Stimulated activated CD4-positive, alpha-beta T cell treated with anti-CD3 and anti-CD28 coated beads, Interleukin-1b, Interleukin-23, amount 100 ng/mL, for 24 hours (primary cell): ENCODE measurements around the gene EYS.
"Not testable (repeated sequence)": the region's sequence is repeated elsewhere in the genome, so short reads cannot be mapped to it uniquely, and the experiment has no call there.

ENCODE experiments used
- DNase-seq, 4 experiments: peaks; one replicate each; pipeline ENCODE4 v3.0.0-alpha.2; 2020; ENCODE audit warnings: low read depth in 4 of 4, low spot score in 1 of 4

The EYS gene

DNA sequence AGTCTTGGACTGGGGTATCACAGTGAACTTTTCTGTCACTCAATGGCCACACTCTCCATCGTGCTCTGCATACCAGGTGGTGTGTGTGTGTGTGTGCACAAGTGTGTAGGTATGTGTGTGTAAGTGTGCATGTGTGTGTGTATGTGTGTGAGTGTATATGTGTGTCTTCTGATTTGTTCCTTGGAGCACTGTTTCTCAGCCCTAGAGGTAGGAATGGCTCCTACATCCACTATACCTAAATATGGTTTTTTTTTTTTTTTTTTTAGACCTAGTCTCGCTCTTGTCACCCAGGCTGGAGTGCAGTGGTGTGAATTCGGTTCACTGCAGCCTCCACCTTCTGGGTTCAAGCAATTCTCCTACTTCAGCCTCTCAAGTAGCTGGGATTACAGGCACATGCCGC lies 1834.8 kb downstream of the EYS start:
- DNase-seq = no peak

GRCh38 chr6:63868351-63868750 lies 1838.7 kb downstream of the EYS start:
- no peak for DNase-seq

DNA sequence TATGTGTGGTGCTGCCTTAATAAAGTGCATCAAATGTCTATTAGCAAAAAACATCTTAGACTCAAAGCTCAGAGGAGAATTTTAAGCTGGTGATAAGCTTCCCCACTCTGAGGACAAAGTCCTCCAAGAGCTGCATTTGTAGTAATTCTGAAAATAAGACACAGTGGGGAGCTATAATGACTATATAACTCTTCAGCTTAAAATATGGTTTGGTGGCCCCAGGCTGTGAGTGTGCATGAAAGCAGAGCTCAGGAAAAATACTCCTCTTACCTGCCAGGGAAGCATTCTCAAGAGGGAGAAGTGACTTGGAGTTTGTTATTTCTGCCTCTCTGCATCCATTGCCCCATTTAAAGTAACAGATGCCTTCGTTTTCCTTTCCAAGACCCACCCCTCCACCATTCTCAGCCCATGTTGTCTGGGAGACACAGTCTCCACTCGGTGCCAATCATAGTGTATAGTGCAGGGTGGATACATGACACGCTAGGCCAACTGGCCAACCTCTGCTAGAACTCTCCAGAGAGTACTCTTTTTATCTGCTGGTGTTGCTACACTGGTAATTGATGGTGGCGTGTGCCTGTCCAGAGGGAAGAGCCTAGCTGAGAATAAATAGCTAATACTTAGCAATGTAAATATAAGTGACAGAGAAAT lies 1842.2 kb downstream of the EYS start:
- DNase-seq = no peak

DNA sequence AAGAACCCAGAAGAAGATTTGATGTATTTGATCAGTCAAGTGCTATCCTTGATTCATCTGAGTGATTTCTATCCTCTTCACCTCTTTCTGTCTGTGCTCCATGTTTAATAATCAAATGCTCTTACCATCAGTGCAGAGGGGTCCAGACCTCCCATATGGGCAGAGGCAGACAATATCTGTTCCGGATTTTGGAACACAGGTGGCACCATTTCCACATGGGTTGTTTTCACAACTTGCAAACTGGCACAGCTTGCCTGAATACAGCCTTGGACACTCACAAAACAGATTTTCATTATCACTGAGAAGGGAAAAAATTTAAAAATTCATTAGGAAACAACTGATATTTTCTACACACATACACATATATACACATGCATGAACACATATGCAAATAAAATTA lies 1843.0 kb downstream of the EYS start:
- no peak for DNase-seq

DNA sequence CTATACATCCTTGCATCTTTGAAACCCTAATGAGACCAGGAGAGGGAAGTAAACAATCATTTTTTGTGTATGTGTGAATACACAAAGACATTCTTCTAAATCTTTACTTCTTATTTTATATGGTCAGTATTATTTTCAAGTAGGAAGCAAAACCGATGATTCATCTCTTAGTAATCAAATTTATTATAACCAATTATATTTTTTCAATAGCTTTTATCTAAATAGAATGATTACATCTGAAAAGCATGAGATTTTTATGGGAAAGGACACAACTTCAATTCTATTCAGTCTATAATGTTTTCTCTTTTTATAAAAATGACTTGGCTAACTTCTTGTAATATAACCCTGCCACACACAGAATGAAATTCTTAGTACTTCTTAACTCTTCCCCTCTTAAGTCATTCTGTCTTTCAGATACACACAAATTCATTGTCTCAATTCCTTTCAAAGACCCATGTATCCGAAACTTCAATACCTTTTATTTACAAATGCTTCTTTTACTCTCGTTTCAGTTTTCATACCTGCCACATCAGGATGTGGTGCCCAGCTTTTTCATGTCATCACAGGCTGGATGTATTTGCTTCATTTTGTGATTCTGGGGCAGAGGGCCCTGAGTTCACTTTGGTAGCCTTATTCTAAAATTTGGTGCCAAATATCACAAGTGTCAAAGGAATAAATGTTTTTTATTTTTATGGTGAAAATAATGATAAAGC lies 1844.4 kb downstream of the EYS start:
- no peak for DNase-seq

- DNase-seq = no peak
Observed at GRCh38 chr6:63859528-63859927, 1847.5 kb downstream of the EYS start.

GRCh38 chr6:63858691-63859090 lies 1848.3 kb downstream of the EYS start:
- DNase-seq = no peak

GRCh38 chr6:63856271-63856670 lies 1850.8 kb downstream of the EYS start:
- DNase-seq = no peak

DNA sequence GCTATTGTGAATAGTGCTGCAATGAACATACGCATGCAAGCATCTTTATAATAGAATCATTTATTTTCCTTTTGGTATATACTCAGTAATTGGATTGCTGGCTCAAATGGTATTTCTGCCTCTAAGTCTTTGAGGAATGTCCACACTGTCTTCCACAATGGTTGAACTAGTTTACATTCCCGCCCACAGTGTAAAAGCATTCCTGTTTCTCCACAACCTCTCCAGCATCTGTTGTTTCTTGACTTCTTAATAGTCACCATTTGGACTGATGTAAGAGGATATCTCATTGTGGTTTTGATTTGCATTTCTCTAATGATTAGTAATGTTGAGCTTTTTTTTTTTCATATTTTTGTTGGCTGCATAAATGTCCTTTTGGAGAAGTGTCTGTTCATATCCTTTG lies 1862.7 kb downstream of the EYS start:
- no peak for DNase-seq

GRCh38 chr6:63839485-63839884 lies 1867.5 kb downstream of the EYS start:
- DNase-seq = no peak

DNA sequence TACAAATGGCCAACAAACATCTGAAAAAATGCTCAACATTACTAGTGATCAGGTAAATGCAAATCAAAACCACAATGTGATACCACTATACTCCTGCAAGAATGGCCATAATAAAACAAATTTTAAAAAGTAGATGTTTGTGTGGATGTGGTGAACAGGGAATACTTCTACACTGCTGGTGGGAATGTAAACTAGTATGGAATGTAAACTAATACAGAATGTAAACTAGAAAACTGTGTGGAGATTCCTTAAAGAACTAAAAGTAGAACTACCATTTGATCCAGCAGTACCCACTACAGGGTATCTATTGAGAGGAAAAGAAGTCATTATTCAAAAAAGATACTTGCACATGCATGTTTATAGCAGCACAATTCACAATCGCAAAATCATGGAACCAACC lies 1878.3 kb downstream of the EYS start:
- not testable (repeated sequence) for DNase-seq

DNA sequence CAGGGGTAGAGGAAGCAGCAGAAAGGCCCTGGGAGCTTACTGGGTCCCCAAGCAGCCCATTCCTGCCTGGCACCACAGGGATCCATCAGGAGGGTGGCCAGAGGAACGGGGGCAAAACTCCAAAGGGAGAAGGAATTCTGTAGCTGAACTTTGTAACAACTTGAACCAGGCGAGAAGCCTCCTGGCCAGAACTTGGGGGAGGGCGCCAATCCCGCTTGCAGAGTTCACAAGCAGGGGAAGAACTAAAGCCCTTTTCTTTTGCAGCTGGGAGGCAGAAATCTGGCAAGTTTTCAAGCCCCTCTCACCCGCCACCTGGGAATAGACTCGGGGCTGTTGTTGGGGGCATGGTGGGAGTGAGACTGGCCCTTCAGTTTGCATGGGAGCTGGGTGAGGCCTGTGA lies 1882.3 kb downstream of the EYS start:
- DNase-seq = no peak

DNA sequence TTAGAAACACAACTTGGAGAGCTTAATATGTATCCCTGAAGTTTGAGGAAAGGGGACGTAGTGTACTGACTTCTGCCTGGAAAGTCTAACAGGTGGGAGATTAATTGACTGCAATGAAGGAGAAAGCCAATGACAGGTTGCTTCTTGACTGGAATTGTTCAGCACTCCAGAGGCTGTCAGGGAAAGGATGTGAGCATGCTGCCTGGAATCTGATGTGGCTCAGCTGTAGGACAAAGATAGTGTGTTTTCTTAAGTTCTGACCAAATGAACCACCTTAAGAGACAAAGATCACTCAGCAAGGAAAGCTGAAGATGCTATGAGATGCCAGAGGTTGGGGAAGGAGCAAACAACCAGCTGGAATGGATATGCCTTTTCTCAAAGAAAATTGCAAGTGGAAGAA lies 1885.6 kb downstream of the EYS start:
- no peak for DNase-seq

GRCh38 chr6:63819831-63820230 lies 1887.2 kb downstream of the EYS start:
- no peak for DNase-seq

GRCh38 chr6:63817492-63818050 lies 1889.5 kb downstream of the EYS start:
- no peak for DNase-seq

DNA sequence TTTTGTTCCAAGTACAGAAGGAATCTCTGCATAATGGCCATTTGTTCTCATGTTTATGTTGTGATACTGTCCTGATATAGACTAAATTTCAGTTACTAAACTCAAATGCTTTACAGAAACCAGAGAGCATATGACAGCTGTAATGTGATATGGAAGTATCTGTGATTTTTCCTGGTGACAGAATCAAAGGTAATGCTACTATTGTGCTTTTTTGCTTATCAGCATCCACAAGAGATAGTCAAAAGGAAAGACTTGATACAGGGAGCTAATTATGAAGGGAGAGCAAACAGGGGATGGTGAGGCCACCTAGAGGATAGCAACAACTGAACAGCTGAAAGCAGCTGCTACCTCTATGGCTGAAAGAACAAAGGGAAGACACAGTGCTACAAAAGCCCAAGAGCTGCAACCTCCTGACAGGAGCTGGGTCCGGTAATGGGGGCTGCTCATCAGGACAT lies 1890.0 kb downstream of the EYS start:
- no peak for DNase-seq

GRCh38 chr6:63816401-63816981 lies 1890.5 kb downstream of the EYS start:
- DNase-seq = no peak

DNA sequence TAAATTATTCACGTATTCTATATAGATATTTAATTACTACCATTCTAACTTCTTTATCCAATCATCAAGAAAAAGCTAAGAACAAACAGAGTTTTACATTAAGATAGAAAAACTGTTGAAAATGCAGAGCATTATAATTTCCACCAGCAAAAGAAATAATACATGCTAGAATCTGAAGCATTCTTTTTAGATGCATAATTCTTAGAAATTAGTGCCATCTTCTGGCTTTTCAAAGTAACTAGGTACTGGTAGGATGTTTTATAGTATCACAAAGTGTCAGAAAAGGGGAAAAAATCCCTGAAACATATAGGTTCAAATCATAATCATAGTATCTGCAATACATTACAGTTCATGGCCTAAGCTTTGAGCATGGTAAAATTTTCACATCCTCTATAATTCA lies 1892.6 kb downstream of the EYS start:
- no peak for DNase-seq

- no peak for DNase-seq
Observed at GRCh38 chr6:63813566-63814120, 1893.4 kb downstream of the EYS start.

- DNase-seq = no peak
Observed at GRCh38 chr6:63808576-63808975, 1898.5 kb downstream of the EYS start.

DNA sequence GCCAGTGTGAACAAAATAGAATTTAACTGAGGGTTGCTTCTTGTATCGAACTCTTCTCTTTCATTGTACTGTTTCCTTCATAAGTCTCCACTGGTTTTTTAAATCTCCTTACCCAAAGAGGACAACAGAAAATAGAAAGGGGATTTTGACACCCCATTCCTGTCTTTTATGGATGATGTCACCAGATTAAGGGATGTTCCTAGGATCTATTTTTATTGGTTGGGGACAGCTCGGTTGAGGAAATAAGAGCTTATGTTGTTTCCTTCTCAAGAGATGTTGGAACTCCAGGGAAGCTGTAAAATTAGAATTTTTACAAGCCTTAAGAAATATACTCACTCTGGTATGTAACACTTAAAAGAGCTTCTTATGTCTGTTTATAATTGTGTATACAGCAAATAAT lies 1900.0 kb downstream of the EYS start:
- DNase-seq = no peak

- DNase-seq = no peak
Observed at GRCh38 chr6:63806573-63806913, 1900.5 kb downstream of the EYS start.
